ENCODE measurements around the gene CHID1.

GRCh38 chr11:875203-875602, 35.4 kb downstream of the CHID1 start:
- TF ChIP-seq CTCF (IDR thresholded peaks at IDR 0.05; ENCODE audit: low read depth, low read length, poor library complexity, severe bottlenecking) (no peak), EZH2phosphoT487 (IDR thresholded peaks at IDR 0.05; ENCODE audit: borderline replicate concordance, low read length) (no peak)
